ENCODE results near the gene KLHL33. TPM values are rescaled to one million over a fixed set of nuclear protein-coding genes. Genes with fewer than 3 reads are reported as not detected.

The KLHL33 gene
- total and polyA plus RNA-seq, 8 donors = under 0.01 to 4.3 (median 0.06) TPM; not detected in 3

GRCh38 chr14:20441461-20441860 lies 5.5 kb upstream of the KLHL33 start:
- DNase-seq = no peak
- 89 to 93% (median 90%) methylated on average over 2 of the region's 2 CpGs for WGBS, 5 donors
- no peak for TF ChIP-seq CTCF (IDR thresholded peaks at IDR 0.05)
- TF ChIP-seq POLR2AphosphoS5 (IDR thresholded peaks at IDR 0.05) = no peak
- TF ChIP-seq EP300 (IDR thresholded peaks at IDR 0.05) = no peak
- TF ChIP-seq POLR2A (IDR thresholded peaks at IDR 0.05) = no peak
- Histone ChIP-seq H3K9me3 (no peaks in the 10 kb centered on the region), H3K27ac (no peak overlapping the region), H3K36me3 (peaks cover 6 to 24% (median 16%) of the 10 kb centered on the region in 4 donors), H3K27me3 (peaks cover 0 to 6% (median 0%) of the 10 kb centered on the region in 3 donors), H3K4me1 (peaks cover 0 to 5% (median 0%) of the 10 kb centered on the region in 4 donors), H3K4me3 (no peak overlapping the region)
- intact Hi-C loops (cut with DNase I; ENCODE audit: low total_unique reads) = no loop called here

- peak in 1 of 2 donors; percentile 39 for DNase-seq
- H3K9me3 ChIP-seq = no peaks in the 10 kb centered on the region
- H3K27ac ChIP-seq = no peak overlapping the region
- peaks cover 4 to 19% (median 10%) of the 10 kb centered on the region in 4 donors for H3K36me3 ChIP-seq
- peaks cover 0 to 5% (median 1%) of the 10 kb centered on the region in 4 donors for H3K4me1 ChIP-seq
- TF ChIP-seq POLR2AphosphoS5 (IDR thresholded peaks at IDR 0.05) = no peak
- 64 to 89% (median 76%) methylated on average over 5 of the region's 5 CpGs for WGBS, 5 donors
- no peak overlapping the region for H3K4me3 ChIP-seq
- intact Hi-C loops (cut with DNase I; ENCODE audit: low total_unique reads) = no loop called here
- H3K27me3 ChIP-seq = peaks cover 0 to 11% (median 0%) of the 10 kb centered on the region in 3 donors
These were observed 4.9 kb upstream of the KLHL33 start for GRCh38 chr14:20440882-20441281.

- Histone ChIP-seq H3K27ac (no peak overlapping the region), H3K9me3 (no peaks in the 10 kb centered on the region), H3K27me3 (peaks cover 0 to 16% (median 0%) of the 10 kb centered on the region in 3 donors), H3K4me3 (no peak overlapping the region), H3K4me1 (peaks cover 0 to 6% (median 2%) of the 10 kb centered on the region in 4 donors), H3K36me3 (peaks cover 2 to 14% (median 6%) of the 10 kb centered on the region in 4 donors)
- TF ChIP-seq POLR2AphosphoS5 (IDR thresholded peaks at IDR 0.05) (no peak), POLR2A (IDR thresholded peaks at IDR 0.05) (no peak), CTCF (IDR thresholded peaks at IDR 0.05) (no peak), EP300 (IDR thresholded peaks at IDR 0.05) (no peak)
- intact Hi-C loops (cut with DNase I; ENCODE audit: low total_unique reads) = no loop called here
- WGBS, 5 donors = 78 to 90% (median 82%) methylated on average over 5 of the region's 5 CpGs
- DNase-seq = no peak
These were observed 4.5 kb upstream of the KLHL33 start for GRCh38 chr14:20440465-20440864.

- TF ChIP-seq EP300 (IDR thresholded peaks at IDR 0.05) = no peak
- TF ChIP-seq POLR2A (IDR thresholded peaks at IDR 0.05) = no peak
- TF ChIP-seq CTCF (IDR thresholded peaks at IDR 0.05) = no peak
- TF ChIP-seq POLR2AphosphoS5 (IDR thresholded peaks at IDR 0.05) = no peak
- DNase-seq = no peak
- intact Hi-C loops (cut with DNase I; ENCODE audit: low total_unique reads) = no loop called here
- Histone ChIP-seq H3K4me1 (peaks cover 0 to 15% (median 6%) of the 10 kb centered on the region in 4 donors), H3K36me3 (no peaks in the 10 kb centered on the region), H3K4me3 (no peak overlapping the region), H3K27ac (no peak overlapping the region), H3K27me3 (peaks cover 0 to 22% (median 0%) of the 10 kb centered on the region in 3 donors), H3K9me3 (no peaks in the 10 kb centered on the region)
- WGBS, 5 donors = 77 to 94% (median 91%) methylated on average over 7 of the region's 7 CpGs
These were observed 2.7 kb upstream of the KLHL33 start for GRCh38 chr14:20438664-20439063.

- 85 to 93% (median 89%) methylated on average over 4 of the region's 4 CpGs for WGBS, 5 donors
- TF ChIP-seq POLR2A (IDR thresholded peaks at IDR 0.05) (no peak), EP300 (IDR thresholded peaks at IDR 0.05) (no peak), CTCF (IDR thresholded peaks at IDR 0.05) (no peak), POLR2AphosphoS5 (IDR thresholded peaks at IDR 0.05) (no peak)
- no peaks in the 10 kb centered on the region for H3K9me3 ChIP-seq
- peaks cover 0 to 22% (median 0%) of the 10 kb centered on the region in 3 donors for H3K27me3 ChIP-seq
- intact Hi-C loops (cut with DNase I; ENCODE audit: low total_unique reads) = no loop called here
- H3K27ac ChIP-seq = no peak overlapping the region
- H3K4me1 ChIP-seq = peaks cover 0 to 15% (median 6%) of the 10 kb centered on the region in 4 donors
- no peak for DNase-seq
- H3K36me3 ChIP-seq = no peaks in the 10 kb centered on the region
- H3K4me3 ChIP-seq = no peak overlapping the region
These were observed 393 bp upstream of the KLHL33 start for GRCh38 chr14:20436363-20436755.

Data from stomach (tissue), 9 donors.